ENCODE results near the gene CD300LD. TPM values are rescaled to one million over a fixed set of nuclear protein-coding genes. Genes with fewer than 3 reads are reported as not detected.
A peak's percentile ranks its signal among the peaks of the same experiment; 100 is the strongest.

CD300LD gene
- total and polyA plus RNA-seq, 2 of the 8 experiments (the other 6 are each of a cell fraction or from before 2014, with no cell fraction given): not detected

DNA sequence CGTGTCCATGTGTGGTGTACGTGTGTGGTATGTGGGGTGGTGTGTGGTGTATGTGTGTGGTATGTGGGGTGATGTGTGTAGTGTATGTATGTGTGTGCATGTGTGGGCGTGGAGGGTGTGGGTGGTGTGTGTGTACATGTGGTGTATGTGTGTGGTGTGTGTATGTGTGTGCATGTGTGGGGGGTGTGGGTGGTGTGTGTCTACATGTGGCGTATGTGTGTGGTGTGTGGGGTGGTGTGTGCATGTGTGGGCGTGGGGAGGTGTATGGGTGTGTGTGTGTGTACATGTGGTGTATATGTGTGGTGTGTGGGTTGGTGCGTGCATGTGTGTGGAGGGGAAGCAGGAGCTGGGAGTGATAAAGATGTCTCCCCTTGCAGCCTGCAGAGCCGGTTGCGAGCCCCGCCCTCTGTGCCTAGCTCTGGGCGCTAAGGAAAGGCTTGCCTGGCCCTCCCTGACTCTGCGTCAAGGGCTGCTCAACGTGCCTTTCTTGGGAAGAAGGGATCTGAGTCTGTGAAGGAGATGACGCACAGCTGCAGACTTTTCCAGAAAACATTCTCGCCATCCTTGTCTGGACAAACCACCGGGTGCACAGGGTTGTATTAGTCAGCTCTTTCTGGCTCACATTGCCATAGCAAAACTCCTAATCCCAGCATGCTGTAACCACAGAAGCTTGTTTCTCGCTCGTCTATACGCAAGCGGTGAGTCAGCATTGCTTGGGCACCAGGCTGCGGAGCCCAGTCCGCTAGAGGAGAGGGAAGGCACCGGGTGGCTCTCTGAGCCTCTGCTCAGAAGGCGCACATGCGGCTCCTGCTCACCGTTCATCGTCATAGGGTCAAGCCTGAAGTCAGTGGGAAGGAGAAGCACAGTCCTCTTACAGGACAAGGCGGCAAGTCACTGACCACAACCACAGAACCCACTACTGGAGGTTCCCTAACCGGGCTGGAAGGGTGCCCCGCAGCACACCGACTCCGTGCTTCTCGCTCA, 22.8 kb downstream of the CD300LD start:
- H3K14ac ChIP-seq (ENCODE audit: insufficient read length): no peak overlapping the region
- POLR2A ChIA-PET (ENCODE audit: partially characterized antibody): no interaction called here
- H3K4me2 ChIP-seq (ENCODE audit: insufficient read depth in 1 of 2, low read depth in 2 of 2, low read length in 2 of 2): no peak overlapping the region
- H3K27ac ChIP-seq (ENCODE audit: low read depth, low read length): no peak overlapping the region
- H3K4me1 ChIP-seq (replicated peaks in 1 of 4; ENCODE audit: control insufficient read depth in 3 of 4, insufficient read depth in 4 of 4, low read length in 3 of 4): peaks cover 0 to 3% (median 2%) of the 10 kb centered on the region in 4 experiments; a peak in 3 of 7 replicates
- peaks cover 0 to 2% (median under 1%) of the 10 kb centered on the region in 4 experiments; a peak in 1 of 7 replicates for H3K27me3 ChIP-seq (replicated peaks in 1 of 4; ENCODE audit: control insufficient read depth in 3 of 4, extremely low read depth in 1 of 4, insufficient read depth in 3 of 4, low read length in 3 of 4)
- H2AFZ ChIP-seq (ENCODE audit: low read length): 0 out of 2 replicates have a peak overlapping the region, but pooled peaks have one; percentile 58
- DNase-seq (ENCODE audit: low read depth in 1 of 2, low spot score in 2 of 2) (no peak), FAIRE-seq (no peak)
- H4K91ac ChIP-seq (replicated peaks; ENCODE audit: insufficient read length, low read length): peak overlapping the region; percentile 87
- H3K9me3 ChIP-seq (ENCODE audit: insufficient read depth in 2 of 2, low read depth in 1 of 2, low read length in 1 of 2): no peaks in the 10 kb centered on the region
- no peak overlapping the region for H3K18ac ChIP-seq (ENCODE audit: extremely low read depth, low read length)
- H3K23me2 ChIP-seq (ENCODE audit: low read depth, low read length): peaks cover 10% of the 10 kb centered on the region
- H3K79me1 ChIP-seq (ENCODE audit: low read depth, low read length): peaks cover 7% of the 10 kb centered on the region
- peak overlapping the region; percentile 73; the same call in 1 of the 2 replicates for H2BK15ac ChIP-seq (ENCODE audit: low read length)
- no peaks in the 10 kb centered on the region; a peak in 1 of 4 replicates for H3K79me2 ChIP-seq (ENCODE audit: control insufficient read depth in 1 of 2, insufficient read depth in 2 of 2, low read length in 2 of 2)
- CTCF ChIA-PET (ENCODE audit: partially characterized antibody): interaction anchor here (0.8 to 1.5 kb wide), 7 partner anchors 25 to 167 kb away, joined by 3 to 5 read pairs (median 4); no protein-coding TSS in a partner anchor
- no peak overlapping the region for H3K4me3 ChIP-seq (ENCODE audit: extremely low read depth in 1 of 4, insufficient read depth in 2 of 4, low read depth in 3 of 4, low read length in 4 of 4)
- H2BK12ac ChIP-seq (ENCODE audit: low read depth, low read length): peak overlapping the region; percentile 91; the same call in 1 of the 2 replicates
- H2BK120ac ChIP-seq (replicated peaks; ENCODE audit: low read depth, low read length): no peak overlapping the region
- H3K36me3 ChIP-seq (ENCODE audit: control insufficient read depth in 2 of 4, insufficient read depth in 4 of 4, low read length in 3 of 4): no peaks in the 10 kb centered on the region
- H2BK5ac ChIP-seq (ENCODE audit: low read depth, low read length): no peak overlapping the region; the same call in 1 of the 2 replicates
- H4K20me1 ChIP-seq (replicated peaks in 1 of 2; ENCODE audit: control insufficient read depth in 1 of 2, insufficient read depth in 2 of 2, low read length in 2 of 2): peaks cover 0 to 10% of the 10 kb centered on the region in 2 experiments
- peak overlapping the region; percentile 25 for H4K8ac ChIP-seq (ENCODE audit: extremely low read depth, insufficient read depth, low read length)
- peak overlapping the region; percentile 95 for H3K4ac ChIP-seq (replicated peaks; ENCODE audit: insufficient read length, low read depth, low read length)
- 87% methylated on average over 31 of the region's 32 CpGs; no CpG with 5 or more reads in 1 of the 2 experiments for WGBS, 2 experiments (ENCODE audit: extremely low coverage in 1 of 2, insufficient coverage in 1 of 2, insufficient read length in 1 of 2, insufficient replicate concordance in 2 of 2, low coverage in 1 of 2, low lambda C conversion rate in 2 of 2, missing lambda C conversion rate in 1 of 2)
- no peak overlapping the region for H3K23ac ChIP-seq (ENCODE audit: insufficient read length)
- no peak overlapping the region for H4K5ac ChIP-seq (ENCODE audit: insufficient read length, low read depth, low read length)
- H2AK5ac ChIP-seq (ENCODE audit: low read depth, low read length): peak overlapping the region; percentile 79
- no peak overlapping the region; a peak in 2 of 7 replicates for H3K9ac ChIP-seq (replicated peaks in 1 of 4; ENCODE audit: extremely low read depth in 1 of 4, low read depth in 3 of 4, low read length in 3 of 4)
- H2BK20ac ChIP-seq (ENCODE audit: low read length): peak overlapping the region; percentile 51; the same call in 1 of the 2 replicates
- peak overlapping the region; percentile 95 for H3K56ac ChIP-seq (replicated peaks; ENCODE audit: insufficient read length, low read depth, low read length)
- TF ChIP-seq, protein P1, sequence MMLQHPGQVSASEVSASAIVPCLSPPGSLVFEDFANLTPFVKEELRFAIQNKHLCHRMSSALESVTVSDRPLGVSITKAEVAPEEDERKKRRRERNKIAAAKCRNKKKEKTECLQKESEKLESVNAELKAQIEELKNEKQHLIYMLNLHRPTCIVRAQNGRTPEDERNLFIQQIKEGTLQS (IDR thresholded peaks at IDR 0.05; ENCODE audit: insufficient read depth, low read depth, low read length): no peak
- no peak for TF ChIP-seq SP4 (IDR thresholded peaks at IDR 0.05; ENCODE audit: low read length)
- TF ChIP-seq, protein P2, sequence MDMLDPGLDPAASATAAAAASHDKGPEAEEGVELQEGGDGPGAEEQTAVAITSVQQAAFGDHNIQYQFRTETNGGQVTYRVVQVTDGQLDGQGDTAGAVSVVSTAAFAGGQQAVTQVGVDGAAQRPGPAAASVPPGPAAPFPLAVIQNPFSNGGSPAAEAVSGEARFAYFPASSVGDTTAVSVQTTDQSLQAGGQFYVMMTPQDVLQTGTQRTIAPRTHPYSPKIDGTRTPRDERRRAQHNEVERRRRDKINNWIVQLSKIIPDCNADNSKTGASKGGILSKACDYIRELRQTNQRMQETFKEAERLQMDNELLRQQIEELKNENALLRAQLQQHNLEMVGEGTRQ (IDR thresholded peaks at IDR 0.05; ENCODE audit: low read length): no peak
- TF ChIP-seq GABPA (IDR thresholded peaks at IDR 0.05; ENCODE audit: borderline replicate concordance, insufficient read depth, low read length): no peak
- TF ChIP-seq BACH1 (IDR thresholded peaks at IDR 0.05; ENCODE audit: low read length): peak; percentile 76
- no peak for TF ChIP-seq PHF8 (conservative IDR thresholded peaks at IDR 0.05; ENCODE audit: low read depth, low read length)
- TF ChIP-seq EP300 (IDR thresholded peaks at IDR 0.05; ENCODE audit: borderline replicate concordance in 1 of 2, low read depth in 2 of 2, low read length in 2 of 2): no peak
- no peak for TF ChIP-seq TAF1 (IDR thresholded peaks at IDR 0.05; ENCODE audit: low read depth, low read length)
- no peak for TF ChIP-seq POLR2A (IDR thresholded peaks at IDR 0.05; ENCODE audit: control extremely low read depth in 1 of 2, low read depth in 2 of 2, low read length in 2 of 2)

All from H1 (cell line).